ENCODE measurements around the gene RAI14. TPM values are rescaled to one million over a fixed set of nuclear protein-coding genes. Genes with fewer than 3 reads are reported as not detected.
A peak's percentile ranks its signal among the peaks of the same experiment; 100 is the strongest.
"Not testable (repeated sequence)": the region's sequence is repeated elsewhere in the genome, so short reads cannot be mapped to it uniquely, and the experiment has no call there.

Gene RAI14
- total RNA-seq, 1 donor from 2014 or later: 17.0 TPM

DNA sequence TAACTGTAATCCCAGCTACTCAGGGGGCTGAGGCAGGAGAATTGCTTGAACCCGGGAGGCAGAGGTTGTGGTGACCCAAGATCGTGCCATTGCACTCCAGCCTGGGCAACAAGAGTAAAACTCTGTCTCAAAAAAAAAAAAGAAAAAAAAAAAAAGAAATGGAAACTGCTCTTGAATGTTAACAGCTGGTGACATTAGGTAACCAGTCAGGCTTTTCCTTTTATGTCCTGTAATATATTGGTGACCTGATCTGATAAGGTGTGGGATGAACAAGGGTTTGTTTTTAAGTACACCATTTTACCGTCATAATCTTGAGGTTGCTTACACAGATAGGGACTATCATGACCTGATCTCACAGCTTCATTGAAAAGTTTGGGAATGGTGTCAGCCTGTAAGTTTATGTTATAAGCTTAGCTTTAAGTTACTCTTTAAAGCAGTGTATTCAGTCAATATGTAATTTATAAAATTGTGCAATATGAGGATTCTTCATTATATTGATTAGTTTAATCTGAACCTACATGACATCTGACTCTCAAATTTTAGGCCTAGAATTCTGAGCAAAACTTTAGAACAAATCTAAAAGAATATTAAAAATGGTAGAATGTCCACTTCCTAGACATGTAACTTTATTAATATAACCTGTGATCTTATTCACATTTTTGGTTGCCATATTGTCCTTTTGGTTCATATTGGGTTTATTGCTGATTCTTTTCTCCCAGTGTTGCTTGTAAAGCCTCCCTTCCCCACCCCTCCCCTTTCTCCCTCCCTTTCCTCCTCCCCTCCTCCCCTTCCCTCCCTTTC lies 41.4 kb downstream of the RAI14 start:
- DNase-seq (ENCODE audit: low read depth): no peak

DNA sequence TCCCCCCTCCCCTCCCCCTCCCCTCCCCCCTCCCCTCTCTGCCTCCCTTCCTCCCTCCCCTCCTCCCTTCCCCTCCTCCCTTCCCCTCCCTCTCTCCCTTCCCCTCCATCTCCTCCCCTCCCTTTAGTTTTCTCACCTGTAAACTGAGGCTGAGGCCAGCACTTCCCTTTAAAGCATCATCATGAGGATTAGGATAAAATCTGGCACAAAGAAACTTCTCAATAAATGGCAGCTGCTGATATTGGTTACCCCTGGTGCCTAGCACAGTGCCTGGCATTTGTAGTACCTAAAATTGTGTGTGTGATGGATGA lies 41.9 kb downstream of the RAI14 start:
- no peak for DNase-seq (ENCODE audit: low read depth)

DNA sequence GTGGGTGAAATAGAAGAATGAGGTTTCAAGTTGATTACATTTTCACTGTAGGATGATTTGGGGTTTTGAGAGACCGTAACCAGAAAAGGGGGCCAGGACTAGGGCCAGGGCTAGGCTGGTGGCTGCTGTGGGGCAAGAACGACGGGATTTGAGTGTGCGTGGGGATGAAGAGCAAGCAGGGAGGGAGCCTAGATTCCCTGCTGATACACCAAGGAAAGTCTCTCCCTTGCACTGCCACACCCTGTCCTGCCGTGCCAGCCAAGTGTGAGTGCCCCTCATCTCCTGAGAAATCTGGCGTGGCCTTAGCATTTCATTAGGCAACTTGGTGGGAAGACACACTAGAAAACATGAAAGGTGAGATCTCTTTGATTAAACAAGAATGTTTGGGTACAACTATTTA lies 42.6 kb downstream of the RAI14 start:
- DNase-seq (ENCODE audit: low read depth): no peak

GRCh38 chr5:34699155-34700077 lies 43.3 kb downstream of the RAI14 start:
- no peak for DNase-seq (ENCODE audit: low read depth)

GRCh38 chr5:34700078-34700452 lies 43.9 kb downstream of the RAI14 start:
- DNase-seq (ENCODE audit: low read depth): no peak

- DNase-seq (ENCODE audit: low read depth): not testable (repeated sequence)
Observed at GRCh38 chr5:34701442-34701841, 45.3 kb downstream of the RAI14 start.

GRCh38 chr5:34703767-34704713 lies 47.9 kb downstream of the RAI14 start:
- DNase-seq (ENCODE audit: low read depth): no peak

DNA sequence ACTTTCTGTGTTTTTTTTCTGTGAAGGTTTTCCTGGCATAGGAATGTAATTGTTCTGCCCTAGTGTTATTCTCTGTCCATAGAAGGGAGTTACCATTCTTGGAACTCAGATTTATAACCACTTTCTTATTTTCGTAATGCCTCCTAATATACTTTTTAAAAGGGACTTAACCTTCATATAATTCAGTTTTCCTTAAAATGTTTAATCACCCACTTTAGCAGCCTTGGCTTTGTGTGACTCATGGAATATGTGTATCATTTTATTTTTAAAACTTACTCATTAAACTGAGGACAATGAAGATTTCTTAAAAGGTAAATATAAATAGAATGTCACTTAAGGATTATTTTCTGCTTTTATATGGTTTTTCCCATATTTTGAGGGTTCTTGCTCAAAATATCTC lies 50.0 kb downstream of the RAI14 start:
- no peak for DNase-seq (ENCODE audit: low read depth)

GRCh38 chr5:34707451-34708107 lies 51.5 kb downstream of the RAI14 start:
- DNase-seq (ENCODE audit: low read depth): no peak

DNA sequence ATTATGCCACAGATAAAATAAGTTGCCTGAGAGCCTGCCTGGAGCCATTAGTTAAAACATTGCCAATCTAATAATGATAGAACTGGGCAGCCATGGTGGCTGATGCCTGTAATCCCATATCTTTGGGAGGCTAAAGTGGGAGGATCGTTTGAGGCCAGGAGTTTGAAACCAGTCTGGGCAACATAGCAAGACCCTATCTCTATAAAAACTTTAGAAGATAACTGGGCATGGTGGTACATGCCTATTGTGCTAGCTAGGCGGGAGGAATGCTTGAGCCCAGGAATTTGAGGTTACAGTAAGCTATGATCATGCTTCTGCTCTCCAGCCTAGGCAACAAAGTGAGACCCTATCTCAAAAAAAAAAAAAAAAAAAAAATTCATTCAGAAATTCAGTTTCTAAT lies 52.6 kb downstream of the RAI14 start:
- no peak for DNase-seq (ENCODE audit: low read depth)

- peak; percentile 60 for DNase-seq (ENCODE audit: low read depth)
Observed at GRCh38 chr5:34709861-34710673, 53.9 kb downstream of the RAI14 start.

GRCh38 chr5:34712565-34712964 lies 56.4 kb downstream of the RAI14 start:
- no peak for DNase-seq (ENCODE audit: low read depth)

DNA sequence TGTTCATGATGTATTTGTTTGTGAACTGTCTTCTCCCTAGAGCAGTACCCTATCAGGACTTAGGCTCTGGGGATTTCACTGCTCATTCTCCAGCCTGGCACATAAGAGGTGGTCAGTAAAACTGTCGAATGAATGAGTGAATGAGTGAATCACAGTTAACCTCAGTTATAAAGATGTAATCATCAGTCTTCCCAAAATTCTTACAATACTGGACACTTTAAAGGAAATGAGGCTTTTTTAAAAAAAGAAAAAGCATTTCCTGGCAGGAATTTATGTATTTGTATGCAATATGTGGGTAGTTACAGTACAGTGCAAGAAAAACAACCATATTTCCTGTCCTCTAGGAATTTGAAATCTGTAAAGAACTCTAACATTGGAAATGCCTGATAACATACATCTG lies 59.6 kb downstream of the RAI14 start:
- no peak for DNase-seq (ENCODE audit: low read depth)

DNA sequence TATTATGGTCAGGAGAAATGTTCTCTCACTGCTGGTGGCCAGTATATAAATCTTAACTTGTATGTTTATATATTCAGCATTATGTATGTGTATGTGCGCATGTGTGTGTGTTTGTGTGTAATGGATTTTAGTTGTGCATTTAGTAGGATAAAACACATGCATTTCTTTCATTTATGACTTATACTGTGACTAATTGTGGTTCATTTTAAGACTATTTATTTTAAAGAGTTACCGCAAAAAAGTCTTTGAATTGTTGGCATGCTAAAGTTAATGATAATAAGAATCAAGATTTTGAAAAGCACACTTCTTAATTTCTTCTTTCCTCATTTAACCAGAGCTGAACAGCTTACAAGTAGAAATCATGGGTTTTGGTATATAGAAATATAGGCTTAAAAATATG lies 60.9 kb downstream of the RAI14 start:
- no peak for DNase-seq (ENCODE audit: low read depth)

DNA sequence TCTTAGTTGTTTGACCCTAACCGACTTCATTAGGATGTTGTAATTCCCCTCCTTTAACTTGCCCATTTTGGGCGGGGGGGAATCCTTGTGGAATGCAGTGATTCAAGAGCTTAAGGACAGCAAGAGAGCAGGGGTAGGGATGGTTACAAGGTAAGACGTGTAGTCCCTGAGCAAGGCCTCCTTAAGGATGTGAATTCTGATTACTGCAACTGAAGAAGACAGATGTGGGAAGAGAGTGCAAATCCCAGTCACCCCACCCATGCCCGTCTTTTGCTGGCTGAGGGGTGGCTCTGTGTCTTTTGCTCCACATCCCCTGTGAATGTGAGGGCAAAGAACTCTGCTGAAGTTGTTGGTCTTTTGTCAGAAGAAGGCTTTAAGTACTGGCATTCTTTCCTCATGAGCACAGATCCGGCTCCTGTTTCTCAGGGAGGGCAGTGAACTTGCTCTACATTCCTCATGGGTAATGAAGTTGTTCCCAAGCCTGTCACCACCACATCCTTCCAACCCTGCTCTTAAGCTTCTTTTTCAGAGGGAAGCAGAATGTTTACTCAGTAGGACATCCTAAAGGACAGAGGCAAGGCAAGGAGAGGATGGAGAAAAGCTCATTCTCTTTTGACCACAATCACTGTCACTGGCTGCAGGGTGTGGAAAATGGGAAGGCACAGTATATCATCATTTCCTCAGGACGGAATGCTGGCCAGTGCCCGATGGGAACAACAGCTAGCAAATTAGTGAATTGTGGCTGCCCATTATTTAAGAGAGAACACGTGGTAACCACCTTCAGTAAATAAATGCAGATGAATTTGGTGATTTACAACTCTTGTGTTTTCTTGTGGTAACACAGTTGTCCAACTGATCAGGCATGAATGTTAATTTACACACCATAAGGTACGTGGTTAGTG lies 61.5 kb downstream of the RAI14 start:
- peak; percentile 80 for DNase-seq (ENCODE audit: low read depth)

- DNase-seq (ENCODE audit: low read depth): no peak
Observed at GRCh38 chr5:34718516-34718915, 62.4 kb downstream of the RAI14 start.

- DNase-seq (ENCODE audit: low read depth): no peak
Observed at GRCh38 chr5:34719029-34719428, 62.9 kb downstream of the RAI14 start.

GRCh38 chr5:34721327-34721726 lies 65.2 kb downstream of the RAI14 start:
- DNase-seq (ENCODE audit: low read depth): no peak

GRCh38 chr5:34722183-34722582 lies 66.1 kb downstream of the RAI14 start:
- DNase-seq (ENCODE audit: low read depth): no peak

Data from myocyte (in vitro differentiated cells).